Muscle layer of colon (tissue), 2 donors: ENCODE data around the gene RYR1.
"Not testable (repeated sequence)": the region's sequence is repeated elsewhere in the genome, so short reads cannot be mapped to it uniquely, and the experiment has no call there.

Experiments used
- H3K27ac ChIP-seq: one replicate; pipeline ENCODE4 v1.7.0; 2013; ENCODE audit warnings: low read depth, mild to moderate bottlenecking, low read length, moderate library complexity
- H3K27me3 ChIP-seq, 2 donors: one replicate each; pipeline ENCODE4 v1.7.0; 2013; ENCODE audit warnings: low read length in 2 of 2, mild to moderate bottlenecking in 2 of 2; ENCODE audit not compliant: insufficient read depth in 2 of 2, control insufficient read depth in 1 of 2
- H3K36me3 ChIP-seq: one replicate; pipeline ENCODE4 v1.7.0; 2013; ENCODE audit warnings: mild to moderate bottlenecking, low read length; ENCODE audit not compliant: insufficient read depth
- H3K4me1 ChIP-seq: one replicate; pipeline ENCODE4 v1.7.0; 2013; ENCODE audit warnings: mild to moderate bottlenecking, low read length; ENCODE audit not compliant: insufficient read depth
- H3K4me3 ChIP-seq, 2 donors: one replicate each; pipeline ENCODE4 v1.7.0; 2013; ENCODE audit warnings: low read length in 2 of 2, low read depth in 1 of 2, mild to moderate bottlenecking in 1 of 2, moderate library complexity in 1 of 2
- H3K9ac ChIP-seq: one replicate; pipeline ENCODE4 v1.7.0; 2013; ENCODE audit warnings: low read length
- H3K9me3 ChIP-seq: one replicate; pipeline ENCODE4 v1.7.0; 2013; ENCODE audit warnings: mild to moderate bottlenecking, low read length
- donor health status: abdominal sarcoma.
- donor health status: Adenocarcinoma of cecum.

Gene RYR1

DNA sequence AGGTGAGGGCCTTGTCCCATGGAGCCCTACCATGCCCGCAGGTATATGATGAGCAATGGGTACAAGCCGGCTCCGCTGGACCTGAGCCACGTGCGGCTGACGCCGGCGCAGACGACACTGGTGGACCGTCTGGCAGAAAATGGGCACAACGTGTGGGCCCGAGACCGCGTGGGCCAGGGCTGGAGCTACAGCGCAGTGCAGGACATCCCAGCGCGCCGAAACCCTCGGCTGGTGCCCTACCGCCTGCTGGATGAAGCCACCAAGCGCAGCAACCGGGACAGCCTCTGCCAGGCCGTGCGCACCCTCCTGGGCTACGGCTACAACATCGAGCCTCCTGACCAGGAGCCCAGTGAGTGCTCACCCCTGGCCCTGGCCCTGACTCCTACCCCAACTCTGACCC lies 32.6 kb downstream of the RYR1 start:
- Histone ChIP-seq H3K27ac (no peak overlapping the region), H3K4me3 (no peak overlapping the region), H3K9me3 (no peaks in the 10 kb centered on the region), H3K9ac (no peak overlapping the region), H3K4me1 (no peaks in the 10 kb centered on the region), H3K27me3 (no peaks in the 10 kb centered on the region), H3K36me3 (no peaks in the 10 kb centered on the region)

DNA sequence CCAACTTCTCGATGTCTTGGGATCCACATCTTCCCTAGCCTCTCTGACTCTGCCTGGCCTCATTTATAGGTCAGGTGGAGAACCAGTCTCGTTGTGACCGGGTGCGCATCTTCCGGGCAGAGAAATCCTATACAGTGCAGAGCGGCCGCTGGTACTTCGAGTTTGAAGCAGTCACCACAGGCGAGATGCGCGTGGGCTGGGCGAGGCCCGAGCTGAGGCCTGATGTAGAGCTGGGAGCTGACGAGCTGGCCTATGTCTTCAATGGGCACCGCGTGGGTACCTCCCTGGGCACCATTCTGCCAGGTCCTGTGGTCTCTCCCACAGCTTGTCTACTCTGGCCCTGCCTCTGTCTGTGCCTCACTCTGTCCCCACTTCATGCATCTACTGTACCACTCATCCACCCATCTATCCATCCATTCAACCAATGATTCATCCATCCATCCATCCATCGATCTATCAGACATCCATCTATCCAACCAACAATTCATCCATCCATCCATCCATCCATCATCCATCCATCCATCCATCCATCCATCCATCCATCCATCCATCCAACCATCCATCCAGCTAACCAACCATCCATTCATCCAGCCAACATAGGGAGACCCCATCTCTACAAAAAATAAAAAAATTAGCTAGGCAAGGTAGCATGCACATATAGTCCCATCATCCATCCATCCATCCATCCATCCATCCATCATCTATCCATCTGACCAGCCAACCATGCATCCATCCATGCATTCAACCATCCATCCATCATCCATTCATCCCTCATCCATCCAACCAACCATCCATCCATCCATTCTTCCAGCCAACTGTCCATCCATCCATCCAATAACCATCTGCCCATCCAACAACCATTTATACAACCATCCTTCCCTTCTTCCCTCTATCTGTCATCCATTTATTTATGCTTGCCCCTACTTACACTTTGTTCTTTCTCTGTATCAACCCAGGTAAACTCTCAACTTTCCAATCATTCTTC lies 34.3 kb downstream of the RYR1 start:
- H3K27ac ChIP-seq: no peak overlapping the region
- H3K9ac ChIP-seq: no peak overlapping the region
- no peaks in the 10 kb centered on the region for H3K9me3 ChIP-seq
- no peaks in the 10 kb centered on the region for H3K4me1 ChIP-seq
- no peaks in the 10 kb centered on the region for H3K36me3 ChIP-seq
- no peaks in the 10 kb centered on the region for H3K27me3 ChIP-seq
- no peak overlapping the region for H3K4me3 ChIP-seq

DNA sequence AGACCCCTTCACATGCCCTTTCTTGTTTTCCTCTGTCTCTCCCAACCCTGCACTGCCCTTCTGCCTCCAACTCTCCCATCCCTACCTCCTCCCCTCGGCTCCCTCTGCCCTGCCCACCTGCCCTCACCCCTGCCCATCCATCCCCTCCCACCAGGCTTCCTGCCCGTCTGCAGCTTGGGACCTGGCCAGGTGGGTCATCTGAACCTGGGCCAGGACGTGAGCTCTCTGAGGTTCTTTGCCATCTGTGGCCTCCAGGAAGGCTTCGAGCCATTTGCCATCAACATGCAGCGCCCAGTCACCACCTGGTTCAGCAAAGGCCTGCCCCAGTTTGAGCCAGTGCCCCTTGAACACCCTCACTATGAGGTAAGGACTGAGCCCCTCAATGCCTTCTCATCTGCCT lies 35.7 kb downstream of the RYR1 start:
- Histone ChIP-seq H3K4me1 (no peaks in the 10 kb centered on the region), H3K9ac (no peak overlapping the region), H3K27me3 (no peaks in the 10 kb centered on the region), H3K27ac (no peak overlapping the region), H3K4me3 (no peak overlapping the region), H3K9me3 (no peaks in the 10 kb centered on the region), H3K36me3 (no peaks in the 10 kb centered on the region)

DNA sequence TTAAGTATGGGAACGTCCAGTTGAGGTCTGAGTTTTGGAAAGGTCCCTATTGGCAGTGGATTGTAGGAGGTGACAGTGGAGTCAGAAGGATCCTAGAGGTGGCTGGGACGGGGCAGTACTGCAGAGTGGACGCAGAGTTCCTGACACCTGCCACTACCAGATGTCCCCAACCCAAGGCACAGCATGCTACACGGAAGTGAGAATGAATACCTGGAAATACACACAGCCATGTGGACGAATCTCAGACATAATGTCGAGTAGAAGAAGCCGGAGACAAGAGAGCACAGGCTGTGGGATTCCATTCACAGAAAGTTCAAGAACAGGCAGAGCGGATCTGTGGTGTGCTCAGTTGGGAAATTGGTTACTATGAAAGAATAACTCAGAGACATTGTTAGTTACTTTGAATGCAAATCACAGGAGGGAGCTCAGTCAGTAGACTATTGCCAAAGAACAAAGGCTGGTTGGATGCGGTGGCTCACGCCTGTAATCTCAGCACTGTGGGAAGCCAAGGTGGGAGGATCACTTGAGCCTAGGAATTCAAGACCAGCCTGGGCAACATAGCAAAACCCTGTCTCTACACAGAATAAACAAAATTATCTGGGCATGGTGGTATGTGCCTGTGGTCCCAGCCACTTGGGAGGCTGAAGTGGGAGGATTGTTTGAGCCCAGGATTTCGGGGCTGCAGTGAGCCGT lies 37.4 kb downstream of the RYR1 start:
- Histone ChIP-seq H3K36me3 (no peaks in the 10 kb centered on the region), H3K4me3 (no peak overlapping the region), H3K27me3 (no peaks in the 10 kb centered on the region), H3K27ac (no peak overlapping the region), H3K9me3 (no peaks in the 10 kb centered on the region), H3K4me1 (no peaks in the 10 kb centered on the region), H3K9ac (no peak overlapping the region)

DNA sequence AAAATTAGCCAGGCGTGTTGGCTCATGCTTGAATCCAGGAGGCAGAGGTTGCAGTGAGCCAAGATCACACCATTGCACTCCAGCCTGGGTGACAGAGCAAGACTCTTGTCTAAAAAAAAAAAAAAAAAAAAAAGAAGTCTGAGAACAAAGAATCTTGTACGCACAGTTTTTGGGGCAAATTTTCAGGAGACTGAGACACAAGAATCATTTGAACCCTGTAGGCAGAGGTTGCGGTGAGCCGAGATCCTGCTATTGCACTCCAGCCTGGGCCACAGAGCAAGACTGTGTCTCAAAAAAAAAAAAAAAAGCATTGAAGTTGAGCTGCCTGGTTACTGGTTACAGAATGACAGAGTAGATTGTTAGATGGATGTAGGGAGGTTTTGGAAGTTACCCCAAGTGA lies 39.2 kb downstream of the RYR1 start:
- not testable (repeated sequence) for H3K36me3 ChIP-seq

DNA sequence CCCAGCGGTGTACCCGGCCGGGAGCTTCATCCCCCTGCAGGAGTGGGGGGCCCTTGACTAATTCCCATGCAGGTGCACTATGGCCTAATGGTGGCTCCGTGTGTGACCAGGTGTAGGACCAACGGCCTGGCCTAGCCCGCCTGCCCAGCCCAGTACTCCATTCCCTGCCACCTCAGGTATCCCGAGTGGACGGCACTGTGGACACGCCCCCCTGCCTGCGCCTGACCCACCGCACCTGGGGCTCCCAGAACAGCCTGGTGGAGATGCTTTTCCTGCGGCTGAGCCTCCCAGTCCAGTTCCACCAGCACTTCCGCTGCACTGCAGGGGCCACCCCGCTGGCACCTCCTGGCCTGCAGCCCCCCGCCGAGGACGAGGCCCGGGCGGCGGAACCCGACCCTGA lies 39.7 kb downstream of the RYR1 start:
- H3K4me1 ChIP-seq: no peaks in the 10 kb centered on the region
- H3K27ac ChIP-seq: no peak overlapping the region
- H3K9ac ChIP-seq: no peak overlapping the region
- no peaks in the 10 kb centered on the region for H3K27me3 ChIP-seq
- H3K4me3 ChIP-seq: no peak overlapping the region
- H3K9me3 ChIP-seq: no peaks in the 10 kb centered on the region
- no peaks in the 10 kb centered on the region for H3K36me3 ChIP-seq

More for the DNA sequence above, 39.2 kb downstream of the RYR1 start:
- H3K9ac ChIP-seq, H3K4me3 ChIP-seq, H3K4me1 ChIP-seq, H3K27ac ChIP-seq, H3K27me3 ChIP-seq, H3K9me3 ChIP-seq: not testable (repeated sequence)

DNA sequence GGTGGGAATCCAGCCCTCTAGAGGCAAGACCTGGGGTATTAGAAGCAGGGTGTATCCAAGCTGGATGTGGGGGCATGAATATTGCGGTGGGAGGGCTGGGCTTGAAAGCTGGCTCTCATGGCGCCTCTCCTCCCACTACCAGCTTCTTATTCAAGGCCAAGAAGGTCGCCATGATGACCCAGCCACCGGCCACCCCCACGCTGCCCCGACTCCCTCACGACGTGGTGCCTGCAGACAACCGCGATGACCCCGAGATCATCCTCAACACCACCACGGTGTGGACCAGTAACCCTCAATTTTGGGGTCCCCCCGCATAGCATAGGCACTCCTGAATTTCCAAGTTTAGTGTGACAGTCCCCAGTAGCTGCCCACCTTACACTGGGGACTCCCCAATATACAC lies 41.7 kb downstream of the RYR1 start:
- Histone ChIP-seq H3K9me3 (no peaks in the 10 kb centered on the region), H3K27me3 (no peaks in the 10 kb centered on the region), H3K36me3 (no peaks in the 10 kb centered on the region), H3K4me3 (no peak overlapping the region), H3K27ac (no peak overlapping the region), H3K9ac (no peak overlapping the region), H3K4me1 (no peaks in the 10 kb centered on the region)

DNA sequence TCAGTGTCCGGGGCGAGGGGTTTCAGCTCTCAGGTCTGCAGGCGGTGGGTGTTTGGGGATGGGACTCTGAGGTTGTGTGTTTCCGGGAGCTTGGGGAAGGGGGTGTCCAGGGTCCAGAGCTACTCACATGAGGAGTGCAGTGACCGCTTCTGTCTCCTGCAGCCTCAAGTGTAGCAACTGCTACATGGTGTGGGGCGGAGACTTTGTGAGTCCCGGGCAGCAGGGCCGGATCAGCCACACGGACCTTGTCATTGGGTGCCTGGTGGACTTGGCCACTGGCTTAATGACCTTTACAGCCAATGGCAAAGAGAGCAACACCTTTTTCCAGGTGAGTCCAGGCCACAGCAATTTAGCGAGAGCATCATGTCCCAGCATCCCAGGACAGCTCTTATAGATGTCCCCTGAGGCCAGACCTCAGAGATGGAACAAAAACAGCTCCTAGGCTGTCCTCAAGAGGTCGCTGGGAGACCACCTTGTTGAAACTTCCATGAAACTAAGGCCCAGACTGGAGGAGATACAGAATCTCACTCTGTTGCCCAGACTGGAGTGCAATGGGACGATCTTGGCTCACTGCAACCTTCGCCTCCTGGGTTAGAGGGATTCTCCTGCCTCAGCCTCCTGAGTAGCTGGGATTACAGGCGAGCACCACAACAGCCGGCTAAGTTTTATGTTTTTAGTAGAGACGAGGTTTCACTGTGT lies 44.9 kb downstream of the RYR1 start:
- H3K27ac ChIP-seq: no peak overlapping the region
- no peak overlapping the region for H3K4me3 ChIP-seq
- H3K27me3 ChIP-seq: no peaks in the 10 kb centered on the region
- H3K9me3 ChIP-seq: no peaks in the 10 kb centered on the region
- H3K4me1 ChIP-seq: no peaks in the 10 kb centered on the region
- no peaks in the 10 kb centered on the region for H3K36me3 ChIP-seq
- H3K9ac ChIP-seq: no peak overlapping the region

DNA sequence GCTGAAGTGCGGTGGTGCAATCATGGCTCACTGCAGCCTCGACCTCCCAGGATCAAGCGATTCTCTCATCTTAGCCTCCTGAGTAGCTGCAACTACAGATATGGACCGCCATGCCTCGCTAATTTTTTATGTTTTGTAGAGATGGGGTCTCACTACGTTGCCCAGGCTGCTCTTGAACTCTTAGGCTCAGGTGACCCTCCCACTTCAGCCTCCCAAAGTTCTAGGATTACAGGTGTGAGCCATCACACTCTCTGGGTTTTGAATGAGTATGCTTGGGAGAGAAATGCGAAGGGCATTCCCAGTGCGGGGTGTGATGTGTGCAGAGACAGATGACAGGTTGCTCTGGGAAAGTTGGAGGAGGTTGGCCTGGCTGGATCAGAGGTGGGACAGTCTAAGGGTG lies 49.0 kb downstream of the RYR1 start:
- H3K9ac ChIP-seq: no peak overlapping the region
- no peaks in the 10 kb centered on the region for H3K27me3 ChIP-seq
- H3K27ac ChIP-seq: no peak overlapping the region

DNA sequence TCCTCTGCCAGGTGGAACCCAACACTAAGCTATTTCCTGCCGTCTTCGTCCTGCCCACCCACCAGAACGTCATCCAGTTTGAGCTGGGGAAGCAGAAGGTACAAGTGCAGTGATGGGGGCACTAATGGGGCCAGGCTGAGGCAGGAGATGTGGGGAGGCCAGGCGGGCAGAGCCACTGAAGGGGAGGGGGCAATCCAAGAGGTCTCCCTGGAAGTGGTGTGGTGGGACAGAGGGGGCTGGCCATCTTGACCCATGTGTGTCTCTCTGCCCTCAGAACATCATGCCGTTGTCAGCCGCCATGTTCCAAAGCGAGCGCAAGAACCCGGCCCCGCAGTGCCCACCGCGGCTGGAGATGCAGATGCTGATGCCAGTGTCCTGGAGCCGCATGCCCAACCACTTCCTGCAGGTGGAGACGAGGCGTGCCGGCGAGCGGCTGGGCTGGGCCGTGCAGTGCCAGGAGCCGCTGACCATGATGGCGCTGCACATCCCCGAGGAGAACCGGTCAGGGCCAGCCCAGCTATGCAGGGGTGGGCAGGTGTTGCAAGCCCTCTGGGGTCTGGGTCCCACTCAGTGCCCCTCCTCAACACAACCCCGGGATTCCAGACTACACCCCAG lies 49.6 kb downstream of the RYR1 start:
- H3K27me3 ChIP-seq: no peaks in the 10 kb centered on the region
- H3K27ac ChIP-seq: no peak overlapping the region
- no peaks in the 10 kb centered on the region for H3K36me3 ChIP-seq
- H3K4me1 ChIP-seq: no peaks in the 10 kb centered on the region
- no peaks in the 10 kb centered on the region for H3K9me3 ChIP-seq
- no peak overlapping the region for H3K4me3 ChIP-seq
- H3K9ac ChIP-seq: no peak overlapping the region

More for the DNA sequence above, 49.0 kb downstream of the RYR1 start:
- Histone ChIP-seq H3K9me3 (no peaks in the 10 kb centered on the region), H3K4me1 (no peaks in the 10 kb centered on the region), H3K36me3 (no peaks in the 10 kb centered on the region), H3K4me3 (no peak overlapping the region)

DNA sequence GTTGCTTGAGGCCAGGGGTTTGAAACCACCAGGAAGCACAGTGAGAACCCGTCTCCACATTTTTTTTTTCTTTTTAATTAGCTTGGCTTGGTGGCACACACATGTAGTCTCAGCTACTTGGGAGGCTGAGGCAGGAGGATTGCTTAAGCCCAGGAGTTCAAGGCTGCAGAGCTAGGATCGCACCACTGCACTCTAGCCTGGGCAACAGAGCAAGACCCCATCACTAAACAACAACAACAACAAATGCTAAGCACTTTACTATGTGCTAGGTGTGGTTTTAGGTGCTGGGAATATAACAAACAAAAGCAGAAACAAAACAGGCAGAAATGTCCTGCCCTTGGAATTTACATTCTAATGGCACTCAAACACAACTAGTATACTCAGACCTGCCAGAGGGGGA lies 51.3 kb downstream of the RYR1 start:
- Histone ChIP-seq H3K9me3 (no peaks in the 10 kb centered on the region), H3K27me3 (no peaks in the 10 kb centered on the region)

More for the DNA sequence above, 51.3 kb downstream of the RYR1 start:
- Histone ChIP-seq H3K4me1 (no peaks in the 10 kb centered on the region), H3K9ac (no peak overlapping the region), H3K36me3 (no peaks in the 10 kb centered on the region), H3K27ac (no peak overlapping the region), H3K4me3 (no peak overlapping the region)
